HCT116 (cell line): ENCODE data around the gene DMAC2. TPM values are rescaled to one million over a fixed set of nuclear protein-coding genes. Genes with fewer than 3 reads are reported as not detected.
"Not testable (repeated sequence)": the region's sequence is repeated elsewhere in the genome, so short reads cannot be mapped to it uniquely, and the experiment has no call there.

Experiments used
- ATAC-seq: fragments of 200-7000 bp; cut with Tn5 transposase; 2 replicates; pipeline ENCODE4 v1.9.1; 2020; ENCODE audit warnings: mild to moderate bottlenecking, moderate library complexity
- BruUV-seq: library from RNA; stranded (reverse); fragments of 400-500 nt; replicated peaks from 2 replicates; lab custom pipeline; 2021; lab: Mats Ljungman, UMichigan
- CTCF ChIA-PET: fragments of 300-600 bp; sonication (Branson Sonifier 250); formaldehyde crosslinking; loops from one replicate; lab custom pipeline; 2021; ENCODE audit warnings: antibody characterized with exemption; lab: Charles Lee
- POLR2A ChIA-PET: fragments of 300-600, 350-600 bp; sonication (Branson Sonifier 250); formaldehyde crosslinking; loops from one replicate; lab custom pipeline; 2021; ENCODE audit warnings: antibody characterized with exemption; lab: Charles Lee
- RAD21 ChIA-PET, 2 experiments: fragments of 300-600 bp; sonication (Branson Sonifier 250); formaldehyde crosslinking; loops; one replicate each; lab custom pipeline; 2023; ENCODE audit warnings: low total read pairs in 2 of 2; ENCODE audit not compliant: uncharacterized antibody in 2 of 2, unreplicated experiment in 2 of 2, low non-redundant PET in 1 of 2; lab: Charles Lee
- DNase-seq: peaks from one replicate; pipeline ENCODE4 v3.0.0-alpha.2; 2010; ENCODE audit warnings: low read depth, low spot score
- H2AFZ ChIP-seq: fragments of 200-600 bp; shearing (Covaris generic), sonication (generic); 2 replicates; pipeline ENCODE4 v1.6.1; 2017; ENCODE audit warnings: low read depth, mixed run types, mixed read lengths, antibody characterized with exemption, low read length; ENCODE audit not compliant: poor library complexity, severe bottlenecking
- H3K27ac ChIP-seq: 2 replicates; pipeline ENCODE4 v1.5.1; 2012; ENCODE audit warnings: low read depth, low read length
- H3K27me3 ChIP-seq: fragments of 200-600 bp; sonication (generic); 2 replicates; pipeline ENCODE4 v1.6.1; 2016; ENCODE audit warnings: mixed run types, low read length, mixed read lengths; ENCODE audit not compliant: insufficient read depth
- H3K36me3 ChIP-seq, 2 experiments: fragments of 200-500 bp in 1 of 2; fragments of 200-600 bp in 1 of 2; sonication (Bioruptor generic) in 1 of 2; sonication (generic) in 1 of 2; 2 replicates each; pipeline versions ENCODE4 v1.5.1 to v1.6.1; 2014 to 2016; ENCODE audit warnings: low read length in 2 of 2, inconsistent platforms in 1 of 2, mixed read lengths in 1 of 2, mixed run types in 1 of 2; ENCODE audit not compliant: insufficient read depth in 2 of 2, control insufficient read depth in 1 of 2
- H3K4me1 ChIP-seq, 2 experiments: fragments of 200-600 bp in 1 of 2; sonication (generic) in 1 of 2; 2 replicates each; pipeline versions ENCODE4 v1.5.1 to v1.6.1; 2012 to 2017; ENCODE audit warnings: low read length in 2 of 2, inconsistent platforms in 1 of 2, mild to moderate bottlenecking in 1 of 2, mixed read lengths in 1 of 2, mixed run types in 1 of 2, moderate library complexity in 1 of 2; ENCODE audit not compliant: insufficient read depth in 2 of 2, control insufficient read depth in 1 of 2
- H3K4me2 ChIP-seq: fragments of 200-600 bp; sonication (generic); 2 replicates; pipeline ENCODE4 v1.6.1; 2017; ENCODE audit warnings: mixed run types, low read length, mixed read lengths
- H3K4me3 ChIP-seq, 2 experiments: fragments of 200-600 bp in 1 of 2; sonication (generic) in 1 of 2; replicated peaks in 1 of 2; 2 replicates each; pipeline ENCODE4 v1.5.1; 2011 to 2016; ENCODE audit warnings: low read length in 2 of 2, control low read depth in 1 of 2, low read depth in 1 of 2, mild to moderate bottlenecking in 1 of 2, mixed read lengths in 1 of 2, mixed run types in 1 of 2
- H3K79me2 ChIP-seq: fragments of 200-600 bp; sonication (generic); 2 replicates; pipeline ENCODE4 v1.6.1; 2017; ENCODE audit warnings: mild to moderate bottlenecking, mixed run types, low read length, moderate library complexity, mixed read lengths; ENCODE audit not compliant: insufficient read depth
- H3K9ac ChIP-seq: fragments of 200-600 bp; sonication (generic); 2 replicates; pipeline ENCODE4 v1.6.1; 2016; ENCODE audit warnings: low read length, mixed read lengths
- H3K9me2 ChIP-seq: fragments of 200-600 bp; sonication (generic), shearing (Covaris generic); 2 replicates; pipeline ENCODE4 v1.6.1; 2017; ENCODE audit warnings: mixed run types, mild to moderate bottlenecking, moderate library complexity; ENCODE audit not compliant: insufficient read depth
- H3K9me3 ChIP-seq, 2 experiments: fragments of 200-500 bp in 1 of 2; fragments of 200-600 bp in 1 of 2; sonication (Bioruptor generic) in 1 of 2; sonication (generic) in 1 of 2; 2 replicates each; pipeline ENCODE4 v1.6.1; 2014 to 2017; ENCODE audit warnings: low read length in 2 of 2, mixed read lengths in 2 of 2, inconsistent platforms in 1 of 2, low read depth in 1 of 2, mild to moderate bottlenecking in 1 of 2, mixed run types in 1 of 2, moderate library complexity in 1 of 2; ENCODE audit not compliant: control insufficient read depth in 1 of 2, insufficient read depth in 1 of 2
- H4K20me1 ChIP-seq: fragments of 200-600 bp; sonication (generic), shearing (Covaris generic); 2 replicates; pipeline ENCODE4 v1.6.1; 2017; ENCODE audit warnings: mixed run types, mild to moderate bottlenecking, moderate library complexity; ENCODE audit not compliant: insufficient read depth
- intact Hi-C: fragments of 100-400 bp; cut with micrococcal nuclease; formaldehyde crosslinking; loops from 2 replicates; pipeline ENCODE4 v1.10.0; 2022
- total RNA-seq: library from RNA; stranded (reverse); gene quantifications from one replicate; pipeline ENCODE4 v1.2.1, GENCODE V29; 2021; ENCODE audit not compliant: unreplicated experiment

Gene DMAC2
- total RNA-seq, 1 experiment from 2014 or later, result 65.6 TPM

DNA sequence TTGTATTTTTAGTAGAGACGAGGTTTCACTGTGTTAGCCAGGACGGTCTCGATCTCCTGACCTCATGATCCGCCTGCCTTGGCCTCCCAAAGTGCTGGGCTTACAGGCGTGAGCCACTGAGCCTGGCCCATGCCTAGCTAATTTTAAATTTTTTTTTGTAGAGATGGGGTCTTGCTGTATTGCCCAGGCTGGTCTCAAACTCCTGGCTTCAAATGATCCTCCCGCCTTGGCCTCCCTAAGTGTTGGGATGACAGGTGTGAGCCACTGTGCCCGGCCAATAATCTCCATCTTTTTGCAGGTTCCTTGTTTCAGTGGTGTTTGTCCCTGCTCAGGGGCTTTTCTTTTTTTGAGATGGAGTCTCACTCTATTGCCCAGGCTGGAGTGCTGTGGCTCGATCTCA, 58.2 kb downstream of the DMAC2 start:
- H3K79me2 ChIP-seq, H3K9me3 ChIP-seq, intact Hi-C loops, H4K20me1 ChIP-seq, CTCF ChIA-PET, RAD21 ChIA-PET, H3K4me3 ChIP-seq, H3K27ac ChIP-seq, H3K27me3 ChIP-seq, H3K36me3 ChIP-seq, H3K9me2 ChIP-seq, BruUV-seq, H3K4me2 ChIP-seq, POLR2A ChIA-PET, ATAC-seq, H3K9ac ChIP-seq, H2AFZ ChIP-seq, DNase-seq: not testable (repeated sequence)
- peaks cover 10 to 26% of the 10 kb centered on the region in 2 experiments for H3K4me1 ChIP-seq

Other genes starting within 250 kb of the DMAC2 start
- gene CYP2S1, start 246.7 kb downstream of the DMAC2 start, total RNA-seq, result 17.6 TPM
- 47.4 TPM for gene AXL, start 220.7 kb downstream of the DMAC2 start, total RNA-seq
- gene HNRNPUL1, start 175.5 kb downstream of the DMAC2 start, total RNA-seq, result 201 TPM
- 23.0 TPM for gene CCDC97, start 129.7 kb downstream of the DMAC2 start, total RNA-seq
- gene TGFB1, start 86.0 kb downstream of the DMAC2 start, total RNA-seq, result 54.6 TPM
- 7.3 TPM for gene B9D2, start 75.8 kb downstream of the DMAC2 start, total RNA-seq
- 4.4 TPM for gene TMEM91, start 63.4 kb downstream of the DMAC2 start, total RNA-seq
- 57.5 TPM for gene EXOSC5, start 42.6 kb downstream of the DMAC2 start, total RNA-seq
- 17.7 TPM for gene BCKDHA, start 42.1 kb downstream of the DMAC2 start, total RNA-seq
- not detected for gene B3GNT8, start 12.5 kb downstream of the DMAC2 start, total RNA-seq
- not detected for gene ERICH4, start 3.2 kb upstream of the DMAC2 start, total RNA-seq
- 0.25 TPM for gene CEACAM21, start 136.3 kb upstream of the DMAC2 start, total RNA-seq
- not detected for gene CEACAM4, start 187.2 kb upstream of the DMAC2 start, total RNA-seq
- gene CEACAM7, start 248.4 kb upstream of the DMAC2 start, total RNA-seq, result not detected